ENCODE data around the gene CDIP1.

CDIP1 gene

DNA sequence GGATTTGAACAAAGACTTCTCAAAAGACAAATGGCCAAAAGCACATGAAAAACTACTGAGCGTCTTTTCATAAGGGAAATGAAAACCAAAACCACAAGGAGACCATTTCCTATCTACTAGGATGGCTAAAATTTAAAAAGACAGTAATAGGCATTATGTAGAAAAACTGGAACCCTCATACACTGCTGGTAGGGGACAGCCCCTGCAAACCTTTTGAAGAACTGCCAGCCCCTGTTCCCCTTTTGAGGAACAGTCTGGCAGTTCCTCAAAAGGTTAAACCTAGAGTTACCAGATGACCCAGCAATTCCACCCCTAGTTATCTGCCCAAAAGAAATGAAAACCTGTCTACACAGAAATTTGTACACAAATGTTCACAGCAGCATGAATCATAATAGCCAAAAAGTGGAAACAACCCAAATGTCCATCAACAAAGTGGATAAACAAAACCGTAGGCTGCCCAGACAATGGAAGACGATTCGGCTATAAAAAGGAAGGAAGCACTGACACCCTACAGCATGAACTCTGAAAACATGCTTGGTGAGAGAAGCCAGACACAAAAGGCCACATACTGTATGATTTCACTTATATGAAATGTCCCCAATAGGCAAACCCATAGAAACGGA lies 22.9 kb downstream of the CDIP1 start:
- DNase-seq (ENCODE audit: low read depth) = no peak
- no peak overlapping the region for H3K4me3 ChIP-seq (ENCODE audit: control insufficient read depth, low read depth, low read length)
- TF ChIP-seq, protein P1, sequence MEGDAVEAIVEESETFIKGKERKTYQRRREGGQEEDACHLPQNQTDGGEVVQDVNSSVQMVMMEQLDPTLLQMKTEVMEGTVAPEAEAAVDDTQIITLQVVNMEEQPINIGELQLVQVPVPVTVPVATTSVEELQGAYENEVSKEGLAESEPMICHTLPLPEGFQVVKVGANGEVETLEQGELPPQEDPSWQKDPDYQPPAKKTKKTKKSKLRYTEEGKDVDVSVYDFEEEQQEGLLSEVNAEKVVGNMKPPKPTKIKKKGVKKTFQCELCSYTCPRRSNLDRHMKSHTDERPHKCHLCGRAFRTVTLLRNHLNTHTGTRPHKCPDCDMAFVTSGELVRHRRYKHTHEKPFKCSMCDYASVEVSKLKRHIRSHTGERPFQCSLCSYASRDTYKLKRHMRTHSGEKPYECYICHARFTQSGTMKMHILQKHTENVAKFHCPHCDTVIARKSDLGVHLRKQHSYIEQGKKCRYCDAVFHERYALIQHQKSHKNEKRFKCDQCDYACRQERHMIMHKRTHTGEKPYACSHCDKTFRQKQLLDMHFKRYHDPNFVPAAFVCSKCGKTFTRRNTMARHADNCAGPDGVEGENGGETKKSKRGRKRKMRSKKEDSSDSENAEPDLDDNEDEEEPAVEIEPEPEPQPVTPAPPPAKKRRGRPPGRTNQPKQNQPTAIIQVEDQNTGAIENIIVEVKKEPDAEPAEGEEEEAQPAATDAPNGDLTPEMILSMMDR (IDR thresholded peaks at IDR 0.05; ENCODE audit: control insufficient read depth, insufficient read depth, low read depth, low read length, missing control alignments) = no peak

DNA sequence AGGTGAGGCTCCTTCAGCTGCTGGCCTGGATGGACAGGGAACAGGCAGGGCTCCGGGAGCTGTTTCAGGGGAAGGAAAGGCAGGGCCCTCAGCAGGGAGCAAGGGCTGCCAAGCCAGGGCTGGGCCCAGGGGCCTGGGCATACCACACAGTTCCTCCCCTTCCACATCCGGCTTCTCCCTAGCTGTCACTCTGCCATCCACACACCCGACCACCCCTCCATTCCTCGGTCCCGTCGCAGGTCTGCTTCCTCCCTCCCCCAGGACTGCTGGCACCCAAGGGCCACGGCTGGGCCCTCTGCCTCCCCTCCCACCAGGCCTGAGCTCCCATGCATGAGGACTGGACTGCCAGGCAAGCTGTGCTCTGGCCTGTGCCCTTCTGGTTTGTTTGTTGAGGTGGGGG lies 24.0 kb downstream of the CDIP1 start:
- H3K4me3 ChIP-seq (ENCODE audit: control insufficient read depth, low read depth, low read length) = no peak overlapping the region
- no peak for DNase-seq (ENCODE audit: low read depth)
- TF ChIP-seq, protein P1 (IDR thresholded peaks at IDR 0.05; ENCODE audit: control insufficient read depth, insufficient read depth, low read depth, low read length, missing control alignments) = no peak

DNA sequence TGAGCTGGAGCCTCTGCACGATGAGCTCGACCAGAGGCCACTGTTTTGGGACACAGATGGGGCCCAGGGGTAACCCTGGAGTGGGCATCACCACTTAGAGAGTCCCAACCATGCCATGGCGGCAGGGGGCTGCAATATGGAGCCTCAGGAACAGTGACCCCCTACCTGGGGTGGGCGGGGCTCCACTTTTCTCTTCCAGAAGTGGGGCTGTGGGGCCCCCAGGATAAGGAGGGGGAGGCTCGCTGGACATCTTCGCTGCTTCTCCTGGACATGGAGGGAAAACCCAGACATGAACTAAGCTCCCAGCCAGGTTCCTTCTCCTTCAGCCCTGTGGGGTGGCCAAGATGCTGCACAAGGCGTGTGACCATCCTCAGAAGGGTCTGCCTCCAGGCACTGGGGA lies 24.7 kb downstream of the CDIP1 start:
- no peak overlapping the region for H3K4me3 ChIP-seq (ENCODE audit: control insufficient read depth, low read depth, low read length)
- DNase-seq (ENCODE audit: low read depth) = no peak
- TF ChIP-seq, protein P1 (IDR thresholded peaks at IDR 0.05; ENCODE audit: control insufficient read depth, insufficient read depth, low read depth, low read length, missing control alignments) = no peak

DNA sequence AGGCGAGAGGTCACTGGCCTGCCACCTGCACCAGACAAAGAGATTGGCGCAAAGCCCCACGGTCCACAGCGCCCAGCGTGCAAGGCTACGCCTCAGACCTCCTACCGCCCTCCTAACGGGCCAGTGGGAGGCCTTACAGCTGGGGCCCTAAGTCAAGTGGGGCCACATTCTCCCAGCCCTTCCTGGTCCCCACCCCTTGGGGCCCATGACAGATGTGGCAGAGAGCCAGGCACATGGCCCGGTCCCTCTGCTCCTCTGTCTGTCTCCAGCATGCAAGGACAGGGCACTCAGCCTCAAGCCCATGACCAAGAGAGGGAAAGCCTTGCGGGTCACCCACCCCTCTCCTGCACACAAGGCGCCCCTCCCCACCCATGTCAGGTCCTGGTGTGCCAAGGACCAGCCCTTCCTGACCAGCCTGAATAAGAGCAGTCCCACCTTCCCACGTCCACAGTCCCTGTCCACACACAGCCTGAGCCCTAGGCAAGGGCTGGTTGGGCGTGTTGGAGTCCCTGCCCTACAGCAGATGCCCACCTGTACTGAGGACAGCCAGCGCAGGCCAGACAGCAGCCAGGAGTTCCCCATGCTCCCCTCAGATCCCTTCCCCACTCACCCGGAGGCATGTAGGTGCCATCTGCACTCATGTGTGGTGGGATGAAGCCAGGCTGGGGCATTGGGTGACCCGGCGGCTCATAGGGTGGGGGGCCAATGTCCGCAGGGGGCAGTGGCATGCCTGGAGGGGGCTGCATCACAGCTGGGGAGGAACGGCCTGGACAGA lies 25.3 kb downstream of the CDIP1 start:
- no peak for DNase-seq (ENCODE audit: low read depth)
- TF ChIP-seq, protein P1 (IDR thresholded peaks at IDR 0.05; ENCODE audit: control insufficient read depth, insufficient read depth, low read depth, low read length, missing control alignments) = no peak
- no peak overlapping the region for H3K4me3 ChIP-seq (ENCODE audit: control insufficient read depth, low read depth, low read length)

DNA sequence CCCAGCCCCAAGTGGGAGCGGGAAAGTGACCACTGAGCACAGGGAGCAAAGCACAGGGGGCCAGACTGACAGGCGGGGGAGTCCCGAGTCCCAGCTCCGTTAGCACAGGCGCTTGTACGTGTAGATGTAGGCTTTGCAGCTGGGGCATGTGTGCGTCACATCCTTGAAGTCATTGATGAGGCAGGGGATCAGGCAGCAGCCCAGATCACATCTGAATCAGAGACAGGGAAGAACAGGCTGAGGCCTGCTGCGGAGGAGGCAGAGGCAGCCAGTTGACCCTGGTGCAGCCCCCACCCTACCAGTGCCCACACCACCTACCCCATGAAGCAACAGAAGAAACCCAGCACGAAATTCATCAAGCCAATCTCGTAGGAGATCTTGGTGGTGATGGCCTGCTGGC lies 26.1 kb downstream of the CDIP1 start:
- TF ChIP-seq, protein P1 (IDR thresholded peaks at IDR 0.05; ENCODE audit: control insufficient read depth, insufficient read depth, low read depth, low read length, missing control alignments) = no peak
- DNase-seq (ENCODE audit: low read depth) = no peak
- H3K4me3 ChIP-seq (ENCODE audit: control insufficient read depth, low read depth, low read length) = no peak overlapping the region

DNA sequence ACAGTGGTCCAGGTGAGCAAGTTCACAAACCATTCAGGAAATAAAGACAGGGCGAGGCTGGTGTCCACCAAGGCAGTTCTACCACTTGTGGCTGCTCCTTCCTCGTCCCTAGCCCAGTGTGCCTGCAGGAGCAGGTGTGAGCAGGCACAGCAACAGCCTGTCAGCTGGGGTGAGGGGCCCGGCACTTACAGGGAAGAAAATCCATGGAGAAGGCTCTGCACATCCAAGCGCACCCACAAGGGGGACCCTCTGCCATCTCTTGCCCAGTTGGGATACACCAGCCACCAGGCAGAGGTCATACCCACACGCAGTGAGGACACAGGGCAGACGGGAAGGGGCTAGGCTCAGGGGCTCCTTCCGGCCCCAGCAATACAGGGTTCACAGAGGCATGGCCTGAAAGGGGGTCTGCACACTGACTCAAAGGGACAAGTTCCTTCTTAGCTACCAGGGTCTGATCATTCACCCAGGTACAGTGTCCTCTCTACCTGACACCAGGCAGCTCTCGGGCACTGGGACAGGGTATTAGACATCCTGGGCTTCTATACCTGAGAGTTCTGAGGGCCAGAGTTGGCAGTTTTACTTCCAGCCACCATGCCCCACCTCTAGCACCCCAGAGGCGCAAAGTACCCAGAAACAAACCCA lies 27.0 kb downstream of the CDIP1 start:
- DNase-seq (ENCODE audit: low read depth) = no peak
- TF ChIP-seq, protein P1 (IDR thresholded peaks at IDR 0.05; ENCODE audit: control insufficient read depth, insufficient read depth, low read depth, low read length, missing control alignments) = peak; percentile 55
- H3K4me3 ChIP-seq (ENCODE audit: control insufficient read depth, low read depth, low read length) = no peak overlapping the region
